SK-N-SH (cell line): ENCODE measurements around the gene C4orf50. TPM values are rescaled to one million over a fixed set of nuclear protein-coding genes. Genes with fewer than 3 reads are reported as not detected.

ENCODE experiments used
- CTCF ChIA-PET: fragments of 300-600, 350-600 bp; formaldehyde crosslinking; extraction: SDS; loops from one replicate; lab custom pipeline; 2021; lab: Yijun Ruan, JAX
- POLR2A ChIA-PET: fragments of 350-600 bp; sonication (Branson Sonifier 250); formaldehyde crosslinking; extraction: SDS; loops from one replicate; lab custom pipeline; 2020; ENCODE audit warnings: antibody characterized with exemption, inconsistent platforms; lab: Yijun Ruan, JAX
- DNase-seq: peaks from one replicate; pipeline ENCODE4 v3.0.0; 2012
- H2AFZ ChIP-seq: fragments of 200-600 bp; sonication (generic); 2 replicates; pipeline ENCODE4 v1.8.1; 2016; ENCODE audit warnings: antibody characterized with exemption, mild to moderate bottlenecking, low read depth
- H3F3A ChIP-seq: fragments of 200-600 bp; sonication (generic); replicated peaks from 2 replicates; pipeline ENCODE3; 2016; ENCODE audit warnings: antibody characterized with exemption, mild to moderate bottlenecking; ENCODE audit not compliant: insufficient read depth
- H3K27ac ChIP-seq, 2 experiments: fragments of 200-500 bp in 1 of 2; fragments of 200-600 bp in 1 of 2; sonication (Bioruptor generic) in 1 of 2; sonication (generic), shearing (Covaris generic) in 1 of 2; 2 replicates each; pipeline versions ENCODE4 v1.5.1 to v1.6.1; 2014 to 2016; ENCODE audit warnings: low read depth in 2 of 2, inconsistent platforms in 1 of 2, low read length in 1 of 2, mild to moderate bottlenecking in 1 of 2, mixed read lengths in 1 of 2
- H3K27me3 ChIP-seq: fragments of 200-600 bp; sonication (generic), shearing (Covaris generic); 2 replicates; pipeline ENCODE4 v1.6.1; 2016; ENCODE audit warnings: mixed run types; ENCODE audit not compliant: insufficient read depth
- H3K36me3 ChIP-seq, 2 experiments: fragments of 200-500 bp in 1 of 2; fragments of 200-600 bp in 1 of 2; sonication (Bioruptor generic) in 1 of 2; sonication (generic) in 1 of 2; replicated peaks in 1 of 2; 2 replicates each; pipeline versions ENCODE3 to v1.5.1; 2014 to 2016; ENCODE audit warnings: low read length in 1 of 2, mild to moderate bottlenecking in 1 of 2; ENCODE audit not compliant: insufficient read depth in 2 of 2, control insufficient read depth in 1 of 2
- H3K4me1 ChIP-seq, 2 experiments: fragments of 200-500 bp in 1 of 2; fragments of 200-600 bp in 1 of 2; sonication (Bioruptor generic) in 1 of 2; sonication (generic), shearing (Covaris generic) in 1 of 2; 2 replicates each; pipeline versions ENCODE4 v1.5.1 to v1.6.1; 2014 to 2016; ENCODE audit warnings: low read depth in 1 of 2, low read length in 1 of 2, mixed run types in 1 of 2; ENCODE audit not compliant: insufficient read depth in 2 of 2, control insufficient read depth in 1 of 2
- H3K4me2 ChIP-seq: fragments of 200-600 bp; sonication (generic), shearing (Covaris generic); 2 replicates; pipeline ENCODE4 v1.6.1; 2017; ENCODE audit warnings: mixed run types
- H3K4me3 ChIP-seq, 2 experiments: fragments of 200-500 bp in 1 of 2; fragments of 200-600 bp in 1 of 2; sonication (Bioruptor generic) in 1 of 2; sonication (generic), shearing (Covaris generic) in 1 of 2; 2 replicates each; pipeline versions ENCODE4 v1.5.1 to v1.8.1; 2014 to 2016; ENCODE audit warnings: low read depth in 2 of 2, inconsistent platforms in 1 of 2, low read length in 1 of 2, mild to moderate bottlenecking in 1 of 2, mixed read lengths in 1 of 2, moderate library complexity in 1 of 2
- H3K79me2 ChIP-seq: fragments of 200-600 bp; sonication (generic); 2 replicates; pipeline ENCODE4 v1.8.1; 2017; ENCODE audit warnings: mild to moderate bottlenecking; ENCODE audit not compliant: insufficient read depth
- H3K9ac ChIP-seq: fragments of 200-600 bp; sonication (generic); 2 replicates; pipeline ENCODE4 v1.6.1; 2017; ENCODE audit warnings: mixed run types
- H3K9me2 ChIP-seq: fragments of 200-600 bp; sonication (generic); 2 replicates; pipeline ENCODE4 v1.6.1; 2017; ENCODE audit warnings: mixed run types
- H3K9me3 ChIP-seq: fragments of 200-600 bp; sonication (generic); 2 replicates; pipeline ENCODE4 v1.6.1; 2017; ENCODE audit warnings: mixed run types, mild to moderate bottlenecking, moderate library complexity
- H4K20me1 ChIP-seq: fragments of 200-600 bp; sonication (generic); 2 replicates; pipeline ENCODE4 v1.6.1; 2017; ENCODE audit warnings: mild to moderate bottlenecking, mixed run types; ENCODE audit not compliant: insufficient read depth
- CTCF ChIP-seq: fragments of 200-600 bp; sonication (generic); IDR thresholded peaks from 2 replicates; pipeline ENCODE4 v1.6.1; 2017; ENCODE audit warnings: antibody characterized with exemption, mild to moderate bottlenecking, moderate library complexity
- ELF1 ChIP-seq: IDR thresholded peaks from 2 replicates; pipeline ENCODE4 v1.4.0; 2012
- FOXM1 ChIP-seq: IDR thresholded peaks from 2 replicates; pipeline ENCODE4 v1.4.0; 2012; ENCODE audit warnings: low read depth, mild to moderate bottlenecking
- GABPA ChIP-seq: IDR thresholded peaks from 2 replicates; pipeline ENCODE4 v1.4.0; 2012; ENCODE audit warnings: low read depth, mild to moderate bottlenecking
- MEF2A ChIP-seq: IDR thresholded peaks from 2 replicates; pipeline ENCODE4 v1.4.0; 2012; ENCODE audit warnings: low read depth, borderline replicate concordance
- RAD21 ChIP-seq: IDR thresholded peaks from 2 replicates; pipeline ENCODE4 v1.6.1; 2012; ENCODE audit warnings: mild to moderate bottlenecking, low read length
- RCOR1 ChIP-seq: fragments of 150-350 bp; IDR thresholded peaks from 2 replicates; pipeline ENCODE4 v1.6.1; 2017; ENCODE audit warnings: antibody characterized with exemption, low read length
- REST ChIP-seq: IDR thresholded peaks from 2 replicates; pipeline ENCODE4 v1.6.1; 2012; ENCODE audit warnings: mild to moderate bottlenecking, low read depth, low read length, moderate library complexity
- RXRA ChIP-seq: IDR thresholded peaks from 2 replicates; pipeline ENCODE4 v1.4.0; 2012; ENCODE audit warnings: low read depth, mild to moderate bottlenecking, borderline replicate concordance
- TEAD4 ChIP-seq: IDR thresholded peaks from 2 replicates; pipeline ENCODE4 v1.4.0; 2012; ENCODE audit warnings: mild to moderate bottlenecking, borderline replicate concordance; ENCODE audit not compliant: insufficient read depth
- USF2 ChIP-seq: fragments of 150-350 bp; IDR thresholded peaks from 2 replicates; pipeline ENCODE4 v1.6.1; 2017; ENCODE audit warnings: antibody characterized with exemption, low read length, low read depth, borderline replicate concordance
- WGBS: methylation state at CpG from one replicate; pipeline ENCODE4 v1.1.6; 2017; ENCODE audit warnings: low lambda C conversion rate; 5-methylcytosine and 5-hydroxymethylcytosine counted together
- polyA plus RNA-seq, 3 experiments: library from polyadenylated mRNA; depleted of rRNA; stranded (reverse); fragments of >200 nt; gene quantifications; 2 replicates each; pipeline ENCODE4 v1.2.3, GENCODE V29; 2012
- TF ChIP-seq, protein P1 (sequence below): IDR thresholded peaks from 2 replicates; pipeline ENCODE4 v1.4.0; 2012; ENCODE audit warnings: low read depth
- TF ChIP-seq, protein P2 (sequence below): IDR thresholded peaks from 2 replicates; pipeline ENCODE4 v1.4.0; 2012; ENCODE audit warnings: low read depth, borderline replicate concordance

C4orf50 gene
- polyA plus RNA-seq, 1 of the 3 experiments (the other 2 are of a cell fraction), result under 0.01 TPM

- TF ChIP-seq REST (no peak), RXRA (no peak), ELF1 (no peak), RAD21 (no peak), CTCF (no peak), RCOR1 (no peak)
- TF ChIP-seq, protein P1, sequence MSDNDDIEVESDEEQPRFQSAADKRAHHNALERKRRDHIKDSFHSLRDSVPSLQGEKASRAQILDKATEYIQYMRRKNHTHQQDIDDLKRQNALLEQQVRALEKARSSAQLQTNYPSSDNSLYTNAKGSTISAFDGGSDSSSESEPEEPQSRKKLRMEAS, result no peak
These were observed 27.6 kb downstream of the C4orf50 start (continued) for GRCh38 chr4:5990446-5991160.

DNA sequence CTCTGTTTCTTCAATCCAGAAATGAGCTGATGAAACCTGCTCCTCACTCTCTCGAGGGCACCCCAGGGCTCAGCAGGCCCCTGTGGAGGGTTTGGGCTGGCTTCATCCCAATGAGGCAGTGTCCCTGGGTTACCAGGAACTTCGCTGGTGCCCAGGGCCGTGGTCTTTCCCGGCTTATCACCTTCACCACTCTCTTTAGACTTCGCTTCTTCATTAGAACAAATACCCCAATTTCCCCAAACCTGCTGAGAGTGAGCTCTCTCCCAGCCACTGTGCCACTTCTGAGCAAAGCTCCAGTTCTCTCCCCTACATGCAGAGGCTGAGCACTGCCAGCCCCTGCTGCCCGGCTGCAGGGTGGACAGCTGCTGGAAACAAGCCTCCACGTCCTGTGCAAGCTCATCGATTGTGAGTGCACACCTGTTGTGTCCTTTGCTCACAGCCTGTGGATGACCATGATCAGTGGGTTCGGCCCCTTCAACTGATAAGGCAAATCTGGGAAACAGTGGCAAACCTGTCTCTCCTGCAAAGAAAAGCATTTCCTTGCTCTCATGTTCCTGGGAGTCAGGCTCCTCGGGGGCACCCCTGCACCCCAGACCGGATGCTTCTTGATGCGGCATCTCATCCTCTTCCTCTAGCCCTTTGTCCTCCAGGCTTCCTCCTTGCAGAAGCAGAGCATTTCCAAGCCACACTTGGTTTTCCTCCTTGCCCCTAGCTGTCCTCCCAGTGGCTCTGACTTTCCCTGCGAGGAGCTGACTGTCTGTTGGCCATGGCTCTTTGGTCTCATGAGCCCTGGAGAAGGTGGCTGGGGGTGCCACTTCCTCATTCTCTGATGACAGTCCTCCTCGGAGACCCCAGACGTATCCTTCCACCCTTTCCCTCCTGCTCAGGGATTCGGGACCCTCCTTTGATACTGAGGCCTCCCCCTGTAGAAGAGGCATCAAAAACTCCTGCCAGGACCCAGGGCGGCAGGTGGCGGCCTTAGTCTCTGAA lies 28.7 kb downstream of the C4orf50 start:
- Histone ChIP-seq H3K9me3 (peaks cover 5% of the 10 kb centered on the region), H3F3A (no peaks in the 10 kb centered on the region), H3K4me3 (no peak overlapping the region), H4K20me1 (no peaks in the 10 kb centered on the region), H3K79me2 (no peaks in the 10 kb centered on the region), H3K27me3 (no peaks in the 10 kb centered on the region), H3K9me2 (no peaks in the 10 kb centered on the region), H3K9ac (no peak overlapping the region), H3K4me2 (no peak overlapping the region), H2AFZ (no peak overlapping the region), H3K4me1 (no peaks in the 10 kb centered on the region), H3K36me3 (no peaks in the 10 kb centered on the region), H3K27ac (no peak overlapping the region)
- POLR2A ChIA-PET, result no interaction called here
- TF ChIP-seq, protein P1, result no peak
- no peak for TF ChIP-seq GABPA
- TF ChIP-seq REST, result no peak
- TF ChIP-seq USF2, result no peak
- no peak for TF ChIP-seq MEF2A
- TF ChIP-seq, protein P2, sequence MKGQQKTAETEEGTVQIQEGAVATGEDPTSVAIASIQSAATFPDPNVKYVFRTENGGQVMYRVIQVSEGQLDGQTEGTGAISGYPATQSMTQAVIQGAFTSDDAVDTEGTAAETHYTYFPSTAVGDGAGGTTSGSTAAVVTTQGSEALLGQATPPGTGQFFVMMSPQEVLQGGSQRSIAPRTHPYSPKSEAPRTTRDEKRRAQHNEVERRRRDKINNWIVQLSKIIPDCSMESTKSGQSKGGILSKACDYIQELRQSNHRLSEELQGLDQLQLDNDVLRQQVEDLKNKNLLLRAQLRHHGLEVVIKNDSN, result no peak
- TF ChIP-seq TEAD4, result no peak
- no peak for TF ChIP-seq FOXM1
- WGBS, result 39% methylated on average over 15 of the region's 18 CpGs
- DNase-seq, result no peak
- CTCF ChIA-PET, result interaction anchor here (0.6 to 5.9 kb wide), 4 partner anchors 8 to 261 kb away, joined by 3 to 50 read pairs (median 4); no protein-coding TSS in a partner anchor
